Thoracic aorta (tissue), 2 donors: ENCODE data around the gene PADI3. TPM values are rescaled to one million over a fixed set of nuclear protein-coding genes. Genes with fewer than 3 reads are reported as not detected.
"Not testable (repeated sequence)": the region's sequence is repeated elsewhere in the genome, so short reads cannot be mapped to it uniquely, and the experiment has no call there.

Source experiments
- ATAC-seq: fragments of 150-250 bp; one replicate; pipeline ENCODE4 v1.8.0; 2017; ENCODE audit warnings: low read depth; ENCODE audit not compliant: insufficient number of reproducible peaks, low FRiP score
- DNase-seq: peaks from one replicate; pipeline ENCODE4 v3.0.0-alpha.2; 2020; ENCODE audit warnings: low spot score
- H3K27ac ChIP-seq, 2 donors: fragments of 200-600 bp; sonication (generic); 1 replicate in 1 of 2; 2 replicates in 1 of 2; pipeline ENCODE4 v1.5.1; 2016; ENCODE audit warnings: mild to moderate bottlenecking in 2 of 2, moderate library complexity in 2 of 2
- H3K27me3 ChIP-seq: fragments of 200-600 bp; sonication (generic); replicated peaks from 2 replicates; pipeline ENCODE4 v1.6.0; 2016; ENCODE audit warnings: mild to moderate bottlenecking; ENCODE audit not compliant: insufficient read depth
- H3K36me3 ChIP-seq: fragments of 200-600 bp; sonication (generic); one replicate; pipeline ENCODE4 v1.5.1; 2016
- H3K4me1 ChIP-seq, 2 donors: fragments of 200-600 bp; sonication (generic); 1 replicate in 1 of 2; 2 replicates in 1 of 2; pipeline versions ENCODE4 v1.5.1 to v1.6.0; 2016; ENCODE audit warnings: low read depth in 2 of 2, mild to moderate bottlenecking in 1 of 2; ENCODE audit not compliant: control insufficient read depth in 1 of 2
- H3K4me3 ChIP-seq: fragments of 200-600 bp; sonication (generic); 2 replicates; pipeline ENCODE4 v1.5.1; 2016; ENCODE audit warnings: mild to moderate bottlenecking
- H3K9me3 ChIP-seq: fragments of 200-600 bp; sonication (generic); 2 replicates; pipeline ENCODE4 v1.5.1; 2016
- total RNA-seq, 2 donors: library from RNA; depleted of rRNA; stranded (reverse); fragments of >200 nt; gene quantifications; one replicate each; pipeline versions ENCODE4 v1.1.0 to v1.2.3, GENCODE V29; 2016
- TF ChIP-seq, protein P1 (sequence below): fragments of 200-600 bp; sonication (generic); IDR thresholded peaks from one replicate; pipeline ENCODE4 v1.5.1; 2019; ENCODE audit warnings: antibody characterized with exemption

The PADI3 gene
- total RNA-seq, 2 donors from 2014 or later = not detected

DNA sequence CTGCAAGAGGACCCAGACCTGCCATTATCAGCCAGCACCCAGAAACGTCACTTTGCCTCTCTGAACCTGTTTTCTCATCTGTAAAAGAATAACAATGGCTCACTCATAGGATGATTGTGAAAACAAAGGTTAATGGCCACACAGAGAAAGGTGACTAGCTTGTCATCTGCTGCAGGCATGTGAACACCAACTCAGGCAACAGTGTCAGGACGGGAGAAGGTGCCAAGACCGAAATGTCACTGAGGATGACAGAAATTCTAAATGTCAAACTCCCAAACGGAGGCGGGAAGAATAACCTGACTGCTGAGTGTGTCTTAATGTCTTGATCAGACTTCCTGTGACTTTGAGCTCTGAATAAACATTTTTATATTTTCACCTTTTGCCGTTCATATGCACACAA lies 69.4 kb downstream of the PADI3 start:
- Histone ChIP-seq H3K27ac (no peak overlapping the region), H3K27me3 (no peaks in the 10 kb centered on the region), H3K4me3 (no peak overlapping the region), H3K9me3 (peaks cover 4% of the 10 kb centered on the region), H3K4me1 (no peaks in the 10 kb centered on the region), H3K36me3 (no peaks in the 10 kb centered on the region)
- DNase-seq (no peak), ATAC-seq (no peak)
- TF ChIP-seq, protein P1, sequence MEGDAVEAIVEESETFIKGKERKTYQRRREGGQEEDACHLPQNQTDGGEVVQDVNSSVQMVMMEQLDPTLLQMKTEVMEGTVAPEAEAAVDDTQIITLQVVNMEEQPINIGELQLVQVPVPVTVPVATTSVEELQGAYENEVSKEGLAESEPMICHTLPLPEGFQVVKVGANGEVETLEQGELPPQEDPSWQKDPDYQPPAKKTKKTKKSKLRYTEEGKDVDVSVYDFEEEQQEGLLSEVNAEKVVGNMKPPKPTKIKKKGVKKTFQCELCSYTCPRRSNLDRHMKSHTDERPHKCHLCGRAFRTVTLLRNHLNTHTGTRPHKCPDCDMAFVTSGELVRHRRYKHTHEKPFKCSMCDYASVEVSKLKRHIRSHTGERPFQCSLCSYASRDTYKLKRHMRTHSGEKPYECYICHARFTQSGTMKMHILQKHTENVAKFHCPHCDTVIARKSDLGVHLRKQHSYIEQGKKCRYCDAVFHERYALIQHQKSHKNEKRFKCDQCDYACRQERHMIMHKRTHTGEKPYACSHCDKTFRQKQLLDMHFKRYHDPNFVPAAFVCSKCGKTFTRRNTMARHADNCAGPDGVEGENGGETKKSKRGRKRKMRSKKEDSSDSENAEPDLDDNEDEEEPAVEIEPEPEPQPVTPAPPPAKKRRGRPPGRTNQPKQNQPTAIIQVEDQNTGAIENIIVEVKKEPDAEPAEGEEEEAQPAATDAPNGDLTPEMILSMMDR = no peak

DNA sequence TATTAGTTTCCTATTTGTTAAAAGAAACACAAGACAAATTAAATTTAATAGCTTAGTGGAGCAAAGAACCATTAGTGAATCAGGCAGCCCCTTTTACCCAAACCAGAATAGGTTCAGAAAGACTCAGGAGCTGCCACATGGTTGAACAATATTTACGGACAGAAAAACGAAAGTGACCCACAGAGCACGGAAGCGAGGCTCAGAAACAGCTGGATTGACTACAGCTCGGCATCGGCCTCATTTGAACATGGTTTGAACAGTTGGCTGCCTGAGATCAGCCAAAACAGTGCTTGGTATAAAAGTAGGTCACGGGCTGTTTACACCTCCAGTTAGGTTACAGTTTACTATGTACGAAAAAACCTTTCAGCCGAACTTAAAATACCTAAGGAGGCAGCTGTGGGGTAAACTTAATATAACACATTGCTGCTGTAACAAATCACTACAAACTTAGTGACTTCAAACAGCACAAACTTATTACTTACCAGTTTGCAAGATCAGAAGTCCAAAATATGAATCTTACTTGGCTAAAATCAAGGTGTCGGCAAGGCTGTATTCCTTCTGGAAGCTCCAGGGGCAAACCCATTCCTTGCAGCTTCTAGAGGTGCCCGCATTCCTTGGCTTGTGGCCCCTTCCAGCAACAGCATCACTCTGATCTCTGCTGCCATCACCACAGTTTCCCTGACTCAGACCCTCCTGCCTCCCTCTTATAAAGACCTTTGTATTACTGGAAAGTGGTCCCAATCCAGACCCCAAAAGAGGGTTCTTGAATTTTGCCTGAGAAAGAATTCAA lies 70.9 kb downstream of the PADI3 start:
- H3K27me3 ChIP-seq = no peaks in the 10 kb centered on the region
- TF ChIP-seq, protein P1 = no peak
- peaks cover 4% of the 10 kb centered on the region for H3K9me3 ChIP-seq
- DNase-seq (no peak), ATAC-seq (no peak)
- no peak overlapping the region for H3K4me3 ChIP-seq
- H3K36me3 ChIP-seq = no peaks in the 10 kb centered on the region
- no peak overlapping the region for H3K27ac ChIP-seq
- no peaks in the 10 kb centered on the region for H3K4me1 ChIP-seq

DNA sequence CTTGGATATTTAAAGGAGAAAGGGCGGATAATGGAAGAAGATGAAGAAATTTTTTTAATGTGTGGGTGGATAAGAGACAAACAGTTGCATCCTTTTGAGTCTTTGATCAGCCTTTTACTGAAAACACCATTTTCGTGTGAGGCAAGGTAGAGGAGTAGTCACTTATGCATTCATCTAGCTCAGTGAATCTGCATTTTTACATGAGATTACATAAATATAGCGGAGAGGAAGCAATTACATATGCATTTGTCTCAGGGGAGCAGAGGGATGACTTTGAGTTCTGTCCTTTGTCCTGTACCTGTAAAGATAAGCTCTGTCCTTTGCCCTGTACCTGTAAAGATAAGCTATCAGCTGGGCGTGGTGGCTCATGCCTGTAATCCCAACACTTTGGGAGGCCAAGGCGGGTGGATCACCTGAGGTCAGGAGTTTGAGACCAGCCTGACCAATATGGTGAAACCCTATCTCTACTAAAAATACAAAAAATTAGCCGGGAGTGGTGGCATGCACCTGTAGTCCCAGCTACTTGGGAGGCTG lies 73.0 kb downstream of the PADI3 start:
- not testable (repeated sequence) for H3K9me3 ChIP-seq, H3K27ac ChIP-seq, H3K4me1 ChIP-seq, ATAC-seq, H3K4me3 ChIP-seq, H3K27me3 ChIP-seq, H3K36me3 ChIP-seq, DNase-seq

DNA sequence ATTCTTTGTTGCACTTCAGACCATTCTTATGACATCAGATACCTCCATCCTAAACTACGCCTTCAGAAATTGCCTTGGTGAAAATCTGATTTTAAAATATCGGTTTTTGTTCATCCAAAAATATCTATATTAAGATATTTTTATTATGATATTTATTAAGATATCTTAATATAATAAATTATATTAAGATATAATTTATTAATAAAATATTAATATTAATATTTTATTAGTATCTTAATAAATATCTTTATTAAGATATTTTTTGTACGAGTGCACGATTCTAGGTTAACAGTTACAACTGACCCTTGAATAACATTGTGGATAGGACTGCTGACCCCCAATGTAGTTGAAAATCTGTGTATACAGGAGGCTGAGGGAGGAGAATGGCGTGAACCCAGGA lies 80.0 kb downstream of the PADI3 start:
- H3K4me1 ChIP-seq = no peaks in the 10 kb centered on the region
- no peak overlapping the region for H3K4me3 ChIP-seq
- no peaks in the 10 kb centered on the region for H3K36me3 ChIP-seq
- ATAC-seq = no peak
- no peaks in the 10 kb centered on the region for H3K9me3 ChIP-seq
- TF ChIP-seq, protein P1 = no peak
- H3K27ac ChIP-seq = no peak overlapping the region
- no peak for DNase-seq
- no peaks in the 10 kb centered on the region for H3K27me3 ChIP-seq

DNA sequence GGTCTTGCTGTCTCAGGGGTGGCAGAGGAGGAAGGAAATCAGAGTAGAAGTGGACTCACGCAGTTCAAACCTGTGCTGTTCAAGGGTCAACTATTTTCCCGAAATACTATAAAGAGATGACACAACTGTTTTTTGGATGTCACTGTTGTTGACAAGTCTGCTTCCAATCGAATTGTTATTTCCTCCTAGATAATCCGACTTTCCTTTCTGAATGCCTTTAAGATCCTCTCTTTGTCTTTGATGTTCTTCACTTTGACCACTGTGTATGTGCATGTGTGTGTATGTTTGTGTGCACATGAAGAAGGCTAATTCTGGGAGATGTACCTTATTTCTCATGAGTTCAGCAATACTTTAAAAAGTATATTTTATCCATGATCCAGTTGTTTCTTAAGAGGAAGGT lies 80.7 kb downstream of the PADI3 start:
- Histone ChIP-seq H3K36me3 (no peaks in the 10 kb centered on the region), H3K27me3 (no peaks in the 10 kb centered on the region), H3K4me1 (no peaks in the 10 kb centered on the region), H3K27ac (no peak overlapping the region), H3K9me3 (no peaks in the 10 kb centered on the region), H3K4me3 (no peak overlapping the region)
- TF ChIP-seq, protein P1 = no peak
- ATAC-seq (no peak), DNase-seq (no peak)
